Kidney epithelial cell (primary cell): ENCODE results near the gene EFCAB11. TPM values are rescaled to one million over a fixed set of nuclear protein-coding genes. Genes with fewer than 3 reads are reported as not detected.

Source experiments
- DNase-seq: peaks from one replicate; pipeline ENCODE4 v3.0.0-alpha.2; 2010; ENCODE audit warnings: low read depth
- H3K27me3 ChIP-seq: 2 replicates; pipeline ENCODE4 v1.6.0; 2011; ENCODE audit warnings: low read length; ENCODE audit not compliant: control insufficient read depth, insufficient read depth
- H3K36me3 ChIP-seq: 2 replicates; pipeline ENCODE4 v1.5.1; 2011; ENCODE audit warnings: low read length; ENCODE audit not compliant: control insufficient read depth, insufficient read depth
- H3K4me3 ChIP-seq: 2 replicates; pipeline ENCODE4 v1.5.1; 2011; ENCODE audit warnings: low read depth, mild to moderate bottlenecking, control low read depth, low read length
- total RNA-seq: library from RNA; depleted of rRNA; stranded (reverse); fragments of >200 nt; gene quantifications from 2 replicates; pipeline ENCODE4 v1.2.3, GENCODE V29; 2015
- TF ChIP-seq, protein P1 (sequence below): IDR thresholded peaks from 2 replicates; pipeline ENCODE4 v1.5.1; 2011; ENCODE audit warnings: mild to moderate bottlenecking, moderate library complexity, low read length, control low read depth, inconsistent platforms; ENCODE audit not compliant: insufficient read depth, poor library complexity, severe bottlenecking

EFCAB11 gene
- total RNA-seq, 1 donor from 2014 or later = 12.8 TPM

DNA sequence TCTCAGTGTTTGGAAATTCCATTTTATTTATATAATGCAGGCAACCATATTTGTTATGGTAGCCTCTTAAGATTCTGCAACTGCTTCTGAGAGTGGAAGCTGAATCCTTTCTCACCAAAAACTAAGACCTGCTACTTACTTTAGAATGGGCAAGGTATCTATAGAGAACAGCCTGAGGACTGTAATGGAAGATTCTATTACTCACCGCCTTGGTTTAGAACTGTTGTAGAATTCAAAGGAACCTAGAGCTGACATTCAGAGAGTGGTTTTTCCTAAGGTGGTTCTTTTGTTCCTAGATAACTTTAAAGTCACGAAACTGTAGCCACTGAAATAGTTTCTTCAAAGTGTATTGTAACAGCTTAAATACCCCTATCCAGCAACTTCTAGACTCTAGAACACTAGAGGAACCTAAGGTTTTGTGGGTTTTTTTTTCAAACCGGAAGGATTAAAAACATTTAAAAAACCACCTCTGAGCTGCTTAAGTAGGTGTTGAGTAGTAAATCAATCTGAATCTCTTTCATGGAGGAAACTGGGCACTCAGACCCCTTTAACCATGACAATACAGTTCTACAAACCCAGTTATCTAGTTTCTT, 5.4 kb upstream of the EFCAB11 start:
- TF ChIP-seq, protein P1, sequence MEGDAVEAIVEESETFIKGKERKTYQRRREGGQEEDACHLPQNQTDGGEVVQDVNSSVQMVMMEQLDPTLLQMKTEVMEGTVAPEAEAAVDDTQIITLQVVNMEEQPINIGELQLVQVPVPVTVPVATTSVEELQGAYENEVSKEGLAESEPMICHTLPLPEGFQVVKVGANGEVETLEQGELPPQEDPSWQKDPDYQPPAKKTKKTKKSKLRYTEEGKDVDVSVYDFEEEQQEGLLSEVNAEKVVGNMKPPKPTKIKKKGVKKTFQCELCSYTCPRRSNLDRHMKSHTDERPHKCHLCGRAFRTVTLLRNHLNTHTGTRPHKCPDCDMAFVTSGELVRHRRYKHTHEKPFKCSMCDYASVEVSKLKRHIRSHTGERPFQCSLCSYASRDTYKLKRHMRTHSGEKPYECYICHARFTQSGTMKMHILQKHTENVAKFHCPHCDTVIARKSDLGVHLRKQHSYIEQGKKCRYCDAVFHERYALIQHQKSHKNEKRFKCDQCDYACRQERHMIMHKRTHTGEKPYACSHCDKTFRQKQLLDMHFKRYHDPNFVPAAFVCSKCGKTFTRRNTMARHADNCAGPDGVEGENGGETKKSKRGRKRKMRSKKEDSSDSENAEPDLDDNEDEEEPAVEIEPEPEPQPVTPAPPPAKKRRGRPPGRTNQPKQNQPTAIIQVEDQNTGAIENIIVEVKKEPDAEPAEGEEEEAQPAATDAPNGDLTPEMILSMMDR = no peak
- no peaks in the 10 kb centered on the region for H3K36me3 ChIP-seq

DNA sequence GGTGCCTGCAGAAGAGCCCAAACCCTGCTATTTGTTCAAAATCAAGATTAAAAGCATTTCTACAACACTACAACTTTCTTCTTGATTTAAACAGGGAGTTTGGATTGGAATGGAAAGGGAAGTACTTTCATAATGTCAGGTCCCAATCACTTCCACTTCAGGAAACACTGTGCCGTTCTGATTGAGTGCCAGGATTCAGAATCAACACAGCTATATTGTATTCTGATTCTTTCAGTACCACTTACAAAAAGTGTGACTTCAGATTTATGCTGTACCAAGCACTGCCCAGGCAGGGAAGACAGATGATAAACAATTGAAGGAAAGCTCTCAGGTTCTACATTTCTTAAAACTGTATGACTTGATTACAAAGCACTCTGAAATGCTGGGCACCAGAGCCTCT, 4.4 kb upstream of the EFCAB11 start:
- DNase-seq = no peak
- H3K4me3 ChIP-seq = no peak overlapping the region
- no peaks in the 10 kb centered on the region for H3K27me3 ChIP-seq
- TF ChIP-seq, protein P1 = no peak
- no peaks in the 10 kb centered on the region for H3K36me3 ChIP-seq

More for the DNA sequence above, 5.4 kb upstream of the EFCAB11 start:
- Histone ChIP-seq H3K27me3 (no peaks in the 10 kb centered on the region), H3K4me3 (no peak overlapping the region)
- DNase-seq = no peak

DNA sequence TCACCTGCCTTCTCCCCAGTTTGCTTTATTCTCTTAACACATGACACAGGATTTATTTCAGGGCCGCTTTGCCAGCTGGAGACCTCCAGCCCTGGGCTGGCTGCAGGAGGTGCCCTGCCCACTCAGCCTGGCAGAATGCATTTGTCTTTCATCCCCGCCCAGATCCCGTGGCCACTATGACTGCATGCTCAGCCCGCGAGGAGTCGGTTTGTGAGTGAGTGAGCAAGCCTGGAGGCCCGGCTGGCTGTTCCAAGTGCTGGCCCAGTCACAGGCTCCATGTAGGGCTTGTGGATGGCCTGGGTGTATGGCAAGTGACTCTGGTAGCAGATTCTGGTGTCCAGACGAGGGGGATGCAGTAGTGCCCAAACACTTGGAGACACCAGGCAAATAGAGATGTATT, 3.3 kb upstream of the EFCAB11 start:
- no peak overlapping the region for H3K4me3 ChIP-seq

DNA sequence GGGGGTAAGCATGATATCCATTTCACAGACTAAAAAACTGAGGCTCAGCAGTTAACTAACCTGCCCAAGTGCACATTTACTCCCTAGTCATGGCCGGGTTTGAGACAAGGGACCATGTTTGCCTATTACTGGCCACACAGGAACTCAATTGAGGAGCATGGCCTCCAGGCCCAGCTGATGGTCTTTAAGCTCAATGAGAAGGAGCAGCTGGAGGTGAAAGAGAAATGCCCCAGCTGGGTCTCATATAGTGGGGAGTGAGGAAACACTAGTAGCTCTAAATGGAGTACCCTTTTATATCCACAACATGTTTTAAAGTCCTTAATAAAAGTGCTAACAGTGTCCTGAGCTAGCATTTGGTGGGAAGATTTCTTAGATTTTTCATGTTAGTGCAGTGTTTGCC, 2.8 kb upstream of the EFCAB11 start:
- no peaks in the 10 kb centered on the region for H3K36me3 ChIP-seq
- TF ChIP-seq, protein P1 = no peak
- no peaks in the 10 kb centered on the region for H3K27me3 ChIP-seq
- no peak for DNase-seq
- H3K4me3 ChIP-seq = no peak overlapping the region

More for the DNA sequence above, 3.3 kb upstream of the EFCAB11 start:
- no peaks in the 10 kb centered on the region for H3K27me3 ChIP-seq
- H3K36me3 ChIP-seq = no peaks in the 10 kb centered on the region
- TF ChIP-seq, protein P1 = no peak
- no peak for DNase-seq

DNA sequence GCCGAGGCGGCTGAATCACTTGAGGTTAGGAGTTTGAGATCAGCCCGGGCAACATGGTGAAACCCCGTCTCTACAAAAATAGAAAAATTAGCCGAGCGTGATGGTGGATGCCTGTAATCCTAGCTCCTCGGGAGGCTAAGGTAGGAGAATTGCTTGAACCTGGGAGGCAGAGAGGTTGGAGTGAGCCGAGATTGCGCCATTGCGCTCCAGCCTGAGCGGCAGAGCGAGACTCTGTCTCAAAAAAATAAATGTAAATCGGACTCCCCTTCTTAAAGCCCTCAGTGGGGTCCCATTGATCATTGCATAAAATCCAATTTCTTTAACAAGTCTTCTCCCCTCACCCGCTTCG, 2.1 kb upstream of the EFCAB11 start:
- no peaks in the 10 kb centered on the region for H3K36me3 ChIP-seq
- peak overlapping the region; percentile 67 for H3K4me3 ChIP-seq
- TF ChIP-seq, protein P1 = no peak
- no peaks in the 10 kb centered on the region for H3K27me3 ChIP-seq
- DNase-seq = no peak
